Measurements from ENCODE around the gene ACTN1.

Gene ACTN1

GRCh38 chr14:68886109-68886434 lies 93.0 kb downstream of the ACTN1 start:
- Histone ChIP-seq H2AFZ (ENCODE audit: low read depth) (no peak overlapping the region), H3K4me1 (ENCODE audit: low read depth, poor library complexity, severe bottlenecking) (no peaks in the 10 kb centered on the region), H3K4me2 (no peak overlapping the region), H3K27me3 (ENCODE audit: insufficient read depth, low read depth) (no peaks in the 10 kb centered on the region), H4K20me1 (ENCODE audit: insufficient read depth) (no peaks in the 10 kb centered on the region), H3K4me3 (IDR thresholded peaks at IDR 0.05; ENCODE audit: insufficient read depth, low read depth, low read length) (no peak overlapping the region), H3K27ac (no peak overlapping the region), H3K79me2 (ENCODE audit: insufficient read depth, low read depth) (no peaks in the 10 kb centered on the region), H3K36me3 (ENCODE audit: insufficient read depth) (no peaks in the 10 kb centered on the region), H3K9ac (no peak overlapping the region)
- no peak for TF ChIP-seq CTCF (conservative IDR thresholded peaks at IDR 0.05; ENCODE audit: low read depth, low read length)

- H3K4me3 ChIP-seq (IDR thresholded peaks at IDR 0.05; ENCODE audit: insufficient read depth, low read depth, low read length): no peak overlapping the region
- no peak overlapping the region for H3K27ac ChIP-seq
- no peaks in the 10 kb centered on the region for H3K27me3 ChIP-seq (ENCODE audit: insufficient read depth, low read depth)
- no peaks in the 10 kb centered on the region for H3K79me2 ChIP-seq (ENCODE audit: insufficient read depth, low read depth)
- no peak for TF ChIP-seq CTCF (conservative IDR thresholded peaks at IDR 0.05; ENCODE audit: low read depth, low read length)
- no peak overlapping the region for H2AFZ ChIP-seq (ENCODE audit: low read depth)
- no peaks in the 10 kb centered on the region for H3K36me3 ChIP-seq (ENCODE audit: insufficient read depth)
- H4K20me1 ChIP-seq (ENCODE audit: insufficient read depth): no peaks in the 10 kb centered on the region
- no peaks in the 10 kb centered on the region for H3K4me1 ChIP-seq (ENCODE audit: low read depth, poor library complexity, severe bottlenecking)
- no peak overlapping the region for H3K9ac ChIP-seq
- H3K4me2 ChIP-seq: no peak overlapping the region
These were observed 93.6 kb downstream of the ACTN1 start for GRCh38 chr14:68885226-68886108.

- H3K9ac ChIP-seq: no peak overlapping the region
- no peak overlapping the region for H3K4me2 ChIP-seq
- H3K79me2 ChIP-seq (ENCODE audit: insufficient read depth, low read depth): no peaks in the 10 kb centered on the region
- no peak for TF ChIP-seq CTCF (conservative IDR thresholded peaks at IDR 0.05; ENCODE audit: low read depth, low read length)
- H3K4me1 ChIP-seq (ENCODE audit: low read depth, poor library complexity, severe bottlenecking): no peaks in the 10 kb centered on the region
- H3K27ac ChIP-seq: no peak overlapping the region
- H3K27me3 ChIP-seq (ENCODE audit: insufficient read depth, low read depth): no peaks in the 10 kb centered on the region
- H2AFZ ChIP-seq (ENCODE audit: low read depth): no peak overlapping the region
- H3K4me3 ChIP-seq (IDR thresholded peaks at IDR 0.05; ENCODE audit: insufficient read depth, low read depth, low read length): no peak overlapping the region
- H4K20me1 ChIP-seq (ENCODE audit: insufficient read depth): no peaks in the 10 kb centered on the region
- H3K36me3 ChIP-seq (ENCODE audit: insufficient read depth): no peaks in the 10 kb centered on the region
These were observed 94.8 kb downstream of the ACTN1 start for GRCh38 chr14:68884031-68885030.

GRCh38 chr14:68882235-68882634 lies 96.9 kb downstream of the ACTN1 start:
- no peaks in the 10 kb centered on the region for H3K79me2 ChIP-seq (ENCODE audit: insufficient read depth, low read depth)
- no peaks in the 10 kb centered on the region for H3K27me3 ChIP-seq (ENCODE audit: insufficient read depth, low read depth)
- H2AFZ ChIP-seq (ENCODE audit: low read depth): no peak overlapping the region
- H3K4me2 ChIP-seq: no peak overlapping the region
- TF ChIP-seq CTCF (conservative IDR thresholded peaks at IDR 0.05; ENCODE audit: low read depth, low read length): no peak
- no peak overlapping the region for H3K4me3 ChIP-seq (IDR thresholded peaks at IDR 0.05; ENCODE audit: insufficient read depth, low read depth, low read length)
- H3K4me1 ChIP-seq (ENCODE audit: low read depth, poor library complexity, severe bottlenecking): no peaks in the 10 kb centered on the region
- H3K9ac ChIP-seq: no peak overlapping the region
- H3K36me3 ChIP-seq (ENCODE audit: insufficient read depth): no peaks in the 10 kb centered on the region
- H4K20me1 ChIP-seq (ENCODE audit: insufficient read depth): no peaks in the 10 kb centered on the region
- H3K27ac ChIP-seq: no peak overlapping the region

All from KMS-11 (cell line).